GM18951 (cell line): Measurements from ENCODE around the gene MEGF6.

Source experiments
- POLR2A ChIP-seq: IDR thresholded peaks from 4 replicates; pipeline ENCODE4 v1.6.1; 2011; ENCODE audit warnings: mild to moderate bottlenecking; ENCODE audit not compliant: insufficient read length, insufficient read depth; ENCODE audit errors: extremely low read depth
- in situ Hi-C: fragments of 300-500 bp; cut with MboI; formaldehyde crosslinking; loops from one replicate; pipeline ENCODE4 v1.12.0; 2022; ENCODE audit warnings: low sequenced_read_pairs, mixed read lengths, inconsistent platforms; ENCODE audit not compliant: unreplicated experiment

Gene MEGF6

DNA sequence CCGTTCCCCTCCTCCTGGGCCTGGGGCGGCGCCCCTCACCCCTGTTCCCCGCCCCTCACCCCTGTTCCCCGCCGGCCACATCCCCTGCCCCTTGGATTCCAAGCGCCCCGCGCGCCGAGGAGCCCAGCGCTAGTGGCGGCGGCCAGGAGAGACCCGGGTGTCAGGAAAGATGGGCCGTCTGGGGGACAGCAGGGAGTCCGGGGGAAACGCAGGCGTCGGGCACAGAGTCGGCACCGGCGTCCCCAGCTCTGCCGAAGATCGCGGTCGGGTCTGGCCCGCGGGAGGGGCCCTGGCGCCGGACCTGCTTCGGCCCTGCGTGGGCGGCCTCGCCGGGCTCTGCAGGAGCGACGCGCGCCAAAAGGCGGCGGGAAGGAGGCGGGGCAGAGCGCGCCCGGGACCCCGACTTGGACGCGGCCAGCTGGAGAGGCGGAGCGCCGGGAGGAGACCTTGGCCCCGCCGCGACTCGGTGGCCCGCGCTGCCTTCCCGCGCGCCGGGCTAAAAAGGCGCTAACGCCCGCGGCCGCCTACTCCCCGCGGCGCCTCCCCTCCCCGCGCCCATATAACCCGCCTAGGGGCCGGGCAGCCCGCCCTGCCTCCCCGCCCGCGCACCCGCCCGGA lies 40.7 kb upstream of the MEGF6 start, which contains the start of gene TP73:
Gene TP73 (plus strand): TSS at position 587 of the 618 bp plus-strand sequence. CDS start 29,850 bp downstream, outside the sequence.
- in situ Hi-C loops, result no loop called here
- TF ChIP-seq POLR2A, result peak; percentile 63

DNA sequence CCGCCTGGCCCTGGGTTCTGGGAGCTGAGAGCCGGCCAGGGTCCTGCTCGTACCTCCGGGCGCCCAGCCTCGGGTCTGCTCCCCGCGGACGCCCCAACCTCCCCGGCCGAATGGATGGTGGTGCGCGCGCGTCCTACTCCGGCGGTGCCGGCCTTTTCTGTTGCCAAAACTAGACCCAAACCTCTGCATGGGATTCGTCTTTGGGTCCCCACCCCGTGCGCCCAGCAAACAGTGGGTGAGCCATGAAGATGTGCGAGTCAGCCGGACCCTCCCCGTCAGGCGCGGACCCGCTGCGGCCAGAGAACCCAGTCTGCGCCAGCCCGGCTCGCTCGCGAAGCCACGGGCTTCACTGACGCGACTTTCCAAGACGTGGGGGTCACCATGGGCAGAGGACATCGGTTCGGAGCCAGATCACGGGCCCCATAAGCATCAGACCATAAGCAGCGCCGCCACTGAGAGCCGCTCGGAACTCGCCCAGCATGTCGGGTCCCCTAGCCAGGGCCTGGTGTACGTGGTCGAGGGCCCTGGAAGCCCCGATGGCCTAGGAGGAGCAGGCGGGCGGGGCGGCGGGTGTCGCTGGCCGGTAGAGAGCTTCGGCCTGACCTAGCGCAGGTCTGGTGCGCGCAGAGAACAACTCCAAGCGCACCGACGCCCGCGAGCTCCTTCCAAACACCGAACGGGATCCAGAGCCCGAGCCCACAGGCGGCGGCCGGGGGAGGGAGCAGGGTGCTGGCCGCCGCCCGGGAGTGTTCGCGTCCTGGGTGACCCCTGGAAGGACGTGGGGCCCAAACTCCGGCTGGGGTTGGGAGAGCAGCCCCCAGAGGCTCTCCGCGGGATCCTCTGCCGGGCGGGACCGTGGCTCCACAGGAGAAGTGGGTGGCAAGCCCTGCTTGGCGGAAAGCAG lies 40.0 kb upstream of the MEGF6 start:
- in situ Hi-C loops, result no loop called here
- no peak for TF ChIP-seq POLR2A

DNA sequence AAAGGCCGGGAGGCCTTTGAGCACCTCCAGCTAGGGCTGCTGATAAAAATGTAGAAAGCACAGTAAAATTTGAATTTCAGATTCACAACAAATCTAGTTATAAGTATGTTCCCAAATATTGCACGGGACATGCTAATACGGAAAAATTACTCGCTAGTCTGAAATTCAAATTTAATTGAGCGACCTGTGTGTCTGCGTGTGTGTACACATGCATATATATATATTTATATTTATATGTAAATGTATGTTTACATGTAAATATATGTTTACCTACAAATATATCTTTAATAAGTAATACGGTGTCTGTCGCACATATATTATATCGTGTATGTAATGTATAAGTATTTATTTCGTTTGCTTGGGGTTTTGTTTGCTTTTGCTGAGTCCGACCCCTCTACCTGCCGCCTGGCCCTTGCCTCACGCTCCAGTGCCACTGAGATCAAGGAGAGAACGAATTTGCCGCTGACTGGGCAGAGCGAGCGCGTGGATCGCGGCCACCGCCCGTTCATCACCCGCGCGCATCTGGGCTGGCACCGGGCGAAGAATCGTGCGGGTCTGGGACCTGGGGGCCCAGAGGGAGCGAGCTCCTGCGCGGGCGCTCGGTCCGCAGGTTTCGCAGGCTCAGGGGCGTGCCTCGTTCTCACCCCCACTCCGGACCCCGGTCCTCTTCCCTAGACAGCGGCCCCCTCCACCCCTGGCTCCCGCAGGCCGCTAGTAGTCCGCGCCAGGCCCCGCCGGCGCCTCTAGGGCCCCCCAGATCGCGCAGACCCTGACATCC lies 39.1 kb upstream of the MEGF6 start:
- in situ Hi-C loops, result no loop called here
- no peak for TF ChIP-seq POLR2A

DNA sequence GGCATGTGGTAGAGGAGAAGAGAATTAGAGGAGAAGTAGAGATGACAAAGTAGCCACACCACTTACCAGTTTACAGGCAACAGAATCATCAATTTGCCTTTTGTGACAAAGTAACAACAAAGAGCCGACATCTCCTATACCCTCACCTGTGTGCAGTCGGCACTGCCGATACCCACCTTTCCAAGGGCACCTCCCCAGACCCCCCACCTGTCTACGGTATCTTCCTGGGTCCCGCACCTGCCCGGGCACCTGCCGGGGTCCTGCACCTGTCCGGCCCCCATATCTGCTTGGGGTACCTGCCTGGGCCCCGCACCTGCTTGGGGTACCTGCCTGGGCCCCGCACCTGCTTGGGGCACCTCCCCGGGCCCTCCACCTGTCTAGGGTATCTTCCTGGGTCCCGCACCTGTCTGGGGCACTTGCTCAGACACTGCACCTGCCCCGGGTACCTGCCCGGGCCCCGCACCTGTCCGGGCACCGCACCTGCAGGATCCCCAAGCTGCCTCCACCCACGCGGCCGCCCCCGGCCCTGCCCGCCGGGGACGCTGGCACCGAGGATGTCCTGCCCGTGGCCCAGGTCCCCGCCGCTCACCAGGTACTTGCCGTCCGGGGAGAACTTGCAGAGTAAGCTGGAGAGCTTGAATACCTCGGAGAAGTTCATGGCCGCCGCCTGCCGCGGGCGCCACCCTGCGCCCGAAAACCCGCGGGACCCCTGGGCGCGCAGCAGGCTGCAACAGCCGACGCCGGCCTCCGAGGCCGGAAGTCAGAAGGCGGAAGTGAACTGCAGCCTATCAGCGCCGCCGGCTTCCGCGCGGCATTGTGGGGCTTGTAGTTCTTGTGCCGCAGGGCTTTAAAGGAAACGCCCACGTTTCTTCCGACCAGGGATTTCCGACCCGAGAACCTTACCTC lies 38.3 kb upstream of the MEGF6 start, which contains the start of gene WRAP73:
Gene WRAP73 (minus strand): TSS at position 762 of the 906 bp plus-strand sequence. CDS start 104 bp downstream, at position 658.
- in situ Hi-C loops, result no loop called here
- peak; percentile 78 for TF ChIP-seq POLR2A

DNA sequence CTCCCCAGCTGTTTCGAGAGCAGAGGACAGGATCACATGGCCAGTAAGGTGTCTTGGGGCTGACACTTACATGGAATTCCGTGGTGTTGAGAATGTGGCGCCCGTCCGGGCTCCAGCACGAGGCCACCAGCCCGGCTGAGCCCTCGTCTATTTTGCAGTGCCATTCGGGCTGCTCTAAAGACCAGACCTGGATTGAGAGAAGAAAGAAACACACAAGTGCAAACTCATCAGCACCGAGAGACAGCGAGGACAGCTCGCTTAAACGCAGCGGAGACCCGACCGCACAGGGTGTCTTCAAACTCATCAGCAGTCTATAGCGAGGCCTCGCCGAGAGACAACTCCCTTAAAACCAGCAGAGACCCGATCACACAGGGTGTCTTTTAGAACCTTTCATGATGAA lies 35.3 kb upstream of the MEGF6 start:
- TF ChIP-seq POLR2A, result no peak
- in situ Hi-C loops, result no loop called here

DNA sequence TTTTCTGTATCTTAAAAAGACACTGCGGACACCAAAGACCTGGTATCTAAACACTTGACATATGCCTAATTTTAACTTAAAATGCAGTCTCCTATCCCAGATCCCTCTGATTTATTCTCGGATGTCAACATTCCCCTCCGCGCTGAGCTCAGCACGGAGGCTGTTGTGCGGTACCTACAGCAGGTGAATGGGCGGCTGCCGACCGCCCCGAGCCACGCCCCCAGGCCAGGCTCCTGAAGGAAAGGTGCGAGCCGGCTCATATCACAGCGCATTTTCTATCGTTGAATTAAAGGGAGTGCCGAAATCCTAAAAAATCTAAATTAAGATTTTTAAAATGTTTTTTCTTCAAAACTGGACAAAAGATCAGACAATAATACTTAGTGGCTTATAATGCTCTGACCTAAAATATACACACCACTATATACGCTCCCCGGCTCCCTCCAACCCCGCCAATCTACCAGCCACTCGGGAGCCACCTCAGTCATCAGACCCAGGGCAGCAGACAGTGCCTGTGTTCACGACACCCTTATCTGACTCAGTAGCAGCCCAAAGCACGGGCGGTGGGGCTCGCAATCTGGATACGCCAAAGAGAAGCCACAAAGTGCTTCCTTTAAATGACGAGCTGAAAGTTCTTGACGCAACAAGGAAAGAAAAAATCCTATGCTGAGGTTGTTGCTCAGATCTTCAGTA lies 34.5 kb upstream of the MEGF6 start:
- in situ Hi-C loops, result no loop called here
- no peak for TF ChIP-seq POLR2A

DNA sequence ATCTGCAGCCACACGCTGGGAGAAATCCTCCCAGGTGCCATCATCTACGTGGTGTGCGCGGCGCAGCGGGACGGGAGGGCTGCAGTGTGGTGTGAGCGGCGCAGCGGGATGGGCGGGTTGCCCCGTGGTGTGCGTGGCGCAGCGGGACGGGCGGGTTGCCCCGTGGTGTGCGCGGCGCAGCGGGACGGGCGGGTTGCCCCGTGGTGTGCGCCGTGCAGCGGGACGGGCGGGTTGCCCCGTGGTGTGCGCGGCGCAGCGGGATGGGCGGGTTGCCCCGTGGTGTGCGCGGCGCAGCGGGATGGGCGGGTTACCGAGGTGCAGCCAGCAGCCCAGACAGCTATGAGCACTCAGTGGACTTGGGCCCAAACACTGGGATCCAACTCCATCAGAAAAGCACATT lies 33.9 kb upstream of the MEGF6 start:
- TF ChIP-seq POLR2A, result no peak
- in situ Hi-C loops, result no loop called here

DNA sequence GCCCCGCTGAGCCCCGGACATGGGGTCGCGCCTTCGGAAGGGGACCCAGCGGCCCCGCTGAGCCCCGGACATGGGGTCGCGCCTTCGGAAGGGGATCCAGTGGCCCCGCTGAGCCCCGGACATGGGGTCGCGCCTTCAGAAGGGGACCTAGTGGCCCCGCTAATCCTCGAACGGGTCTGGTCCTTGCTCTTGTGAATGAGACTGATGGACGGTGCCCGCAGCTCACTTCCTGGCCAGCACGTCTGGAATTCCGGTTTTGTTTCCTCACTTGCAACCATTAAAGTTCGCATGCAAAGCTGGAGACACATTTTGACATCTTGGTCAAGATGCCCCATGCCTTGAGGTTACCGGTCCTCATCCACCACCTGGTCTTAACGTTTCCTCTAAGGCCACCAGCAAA lies 33.0 kb upstream of the MEGF6 start:
- in situ Hi-C loops, result no loop called here
- TF ChIP-seq POLR2A, result no peak

DNA sequence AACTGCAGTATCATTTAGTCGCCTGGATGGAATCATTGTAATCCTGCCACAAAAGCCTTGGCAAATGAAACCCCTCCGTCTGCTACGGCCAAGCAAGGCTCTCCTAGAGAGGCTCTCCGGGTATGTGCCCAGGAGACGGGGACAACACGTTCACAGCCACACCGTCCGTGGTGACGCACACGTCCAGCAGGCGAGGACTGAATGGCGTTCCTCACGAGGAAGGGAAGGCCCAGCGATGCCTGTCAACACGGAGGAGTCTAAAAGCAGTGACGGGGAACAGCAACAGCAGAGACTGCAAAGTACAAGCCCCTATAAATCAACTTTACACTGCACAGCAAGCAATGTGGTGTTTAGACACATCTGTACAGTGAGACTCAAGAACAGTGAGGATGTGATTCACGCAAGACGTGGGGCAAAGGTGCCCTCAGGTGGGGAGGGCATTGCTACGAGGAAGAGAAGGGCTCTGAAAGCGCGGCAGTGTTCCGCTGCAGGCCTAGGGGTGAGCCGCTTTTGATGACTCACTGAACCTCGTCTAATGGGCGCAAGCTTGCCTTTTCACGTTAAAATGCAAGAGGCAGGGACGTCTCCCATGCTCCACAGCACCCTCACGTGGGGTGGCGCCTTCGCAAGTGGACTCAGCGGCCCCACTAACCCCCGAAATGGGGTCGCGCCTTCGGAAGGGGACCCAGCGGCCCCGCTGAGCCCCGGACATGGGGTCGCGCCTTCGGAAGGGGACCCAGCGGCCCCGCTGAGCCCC lies 31.8 kb upstream of the MEGF6 start:
- in situ Hi-C loops, result no loop called here
- TF ChIP-seq POLR2A, result no peak

DNA sequence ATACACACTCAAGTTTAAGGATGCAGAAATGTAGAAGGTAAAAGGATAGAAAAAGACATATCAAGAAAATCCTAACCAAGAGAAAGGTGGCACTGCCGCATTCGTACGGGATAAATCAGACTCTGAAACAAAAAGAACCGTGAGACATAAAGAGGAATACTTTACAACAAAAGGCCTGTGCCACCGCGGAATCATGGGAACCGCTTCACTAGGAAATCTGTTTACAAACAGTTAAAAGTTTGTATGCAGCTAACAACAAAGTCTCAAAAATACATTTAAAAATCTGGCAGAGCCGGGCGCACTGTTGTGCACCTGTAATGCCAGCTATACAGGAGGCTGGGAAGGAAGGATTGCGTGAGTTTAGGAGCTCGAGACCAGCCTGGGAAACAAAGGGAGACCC lies 30.5 kb upstream of the MEGF6 start:
- TF ChIP-seq POLR2A, result no peak
- in situ Hi-C loops, result no loop called here

DNA sequence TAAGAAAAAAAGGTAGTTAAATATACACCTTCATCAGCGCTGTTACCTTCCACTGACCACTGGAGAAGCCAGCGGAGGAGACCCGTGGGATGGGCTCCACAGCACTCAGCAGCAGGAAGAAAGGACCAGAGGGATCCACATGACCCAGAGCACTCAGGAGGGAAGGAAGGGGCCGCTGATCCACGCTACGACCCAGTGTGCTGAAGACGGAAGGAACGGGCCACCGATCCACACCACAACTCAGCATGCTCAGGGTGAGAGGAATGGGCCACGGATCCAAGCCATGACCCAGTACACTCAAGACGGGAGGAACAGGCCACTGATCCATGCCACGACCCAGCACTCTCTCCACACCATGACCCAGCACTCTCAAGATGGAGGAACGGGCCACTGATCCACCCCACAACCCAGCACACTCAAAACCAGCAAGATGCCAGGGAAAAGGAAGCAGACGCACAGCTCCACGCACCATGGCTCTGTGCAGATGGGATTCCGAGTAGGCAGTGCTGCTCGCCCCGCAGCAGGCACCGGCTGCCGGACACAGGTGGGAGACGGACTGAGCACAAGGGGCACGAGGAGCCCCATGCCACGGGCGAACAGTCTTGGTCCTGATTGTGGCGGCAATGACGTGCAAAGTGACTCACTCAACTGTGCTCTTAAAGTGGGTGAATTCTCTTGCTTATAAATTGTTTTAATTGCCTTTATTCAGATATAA lies 29.9 kb upstream of the MEGF6 start:
- in situ Hi-C loops, result no loop called here
- no peak for TF ChIP-seq POLR2A
